Stimulated activated CD4-positive, alpha-beta T cell treated with anti-CD3 and anti-CD28 coated beads, TNF-alpha, amount 100 ng/mL, for 4 hours (primary cell): Measurements from ENCODE around the gene BAIAP2L1.

Experiments
- DNase-seq, 3 experiments: peaks; one replicate each; pipeline ENCODE4 v3.0.0-alpha.2; 2020; ENCODE audit warnings: low read depth in 3 of 3

BAIAP2L1 gene

GRCh38 chr7:98358706-98359105 is 42.2 kb downstream of the BAIAP2L1 start:
- DNase-seq: no peak

GRCh38 chr7:98357751-98358161 is 43.1 kb downstream of the BAIAP2L1 start:
- no peak for DNase-seq

- no peak for DNase-seq
Measured at GRCh38 chr7:98355250-98355538, 45.7 kb downstream of the BAIAP2L1 start.

GRCh38 chr7:98354511-98355249 is 46.2 kb downstream of the BAIAP2L1 start:
- DNase-seq: no peak

- no peak for DNase-seq
Measured at GRCh38 chr7:98354052-98354451, 46.8 kb downstream of the BAIAP2L1 start.

- no peak for DNase-seq
Measured at GRCh38 chr7:98352621-98353020, 48.3 kb downstream of the BAIAP2L1 start.

DNA sequence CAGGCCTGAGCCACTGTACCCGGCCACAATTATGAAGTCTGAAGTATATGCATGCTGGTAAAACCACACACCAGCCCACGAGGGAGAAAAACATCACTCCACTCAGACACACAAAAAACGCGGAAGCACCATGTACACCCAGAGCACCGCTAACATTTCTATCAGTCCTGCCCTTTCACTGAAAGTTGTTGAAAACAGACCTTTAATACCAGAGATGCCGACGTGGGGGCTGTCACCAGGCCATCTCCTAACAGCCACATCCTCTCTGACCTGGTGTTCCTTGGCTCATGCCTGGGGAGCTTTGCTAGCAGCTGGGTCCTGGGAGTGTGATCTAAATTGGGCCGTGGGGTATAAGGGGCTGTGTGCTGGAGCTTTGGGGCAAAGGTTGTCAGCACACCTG is 49.8 kb downstream of the BAIAP2L1 start:
- DNase-seq: no peak

DNA sequence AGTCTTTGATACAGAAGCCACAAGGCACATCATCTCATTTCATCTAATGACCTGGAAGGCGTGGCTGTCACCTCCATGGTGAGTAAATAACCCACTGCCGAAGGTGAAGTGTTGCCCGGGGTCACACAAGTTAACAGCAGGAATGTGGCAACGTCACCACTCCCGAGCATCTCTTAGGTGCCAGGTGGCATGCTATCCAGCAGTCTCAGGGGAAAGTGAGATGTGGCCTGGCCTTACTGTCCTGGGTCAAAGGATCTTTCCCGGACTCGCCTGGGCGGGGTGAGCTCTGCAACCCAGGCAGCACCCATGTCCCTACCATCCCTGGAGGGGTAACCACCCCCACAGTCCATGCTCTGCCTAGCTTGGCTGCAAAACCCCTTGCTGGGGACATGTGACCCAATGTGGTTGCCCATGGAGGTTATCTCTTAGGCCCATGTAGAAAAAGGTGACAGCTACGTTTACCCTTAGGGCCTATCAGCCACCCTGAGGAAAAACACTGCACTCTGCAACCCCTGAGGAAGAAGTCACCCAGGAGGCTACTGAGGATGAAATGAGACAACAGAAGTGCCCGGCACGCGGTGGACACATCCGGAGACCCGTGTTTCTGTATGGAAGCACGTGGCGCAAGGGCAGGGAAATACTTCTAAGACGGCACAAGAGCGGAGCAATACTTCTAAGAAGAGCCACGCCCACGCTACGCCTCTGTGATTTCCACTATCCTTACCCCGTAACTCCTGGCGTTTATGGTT is 52.0 kb downstream of the BAIAP2L1 start:
- DNase-seq: no peak

GRCh38 chr7:98346515-98347069 is 54.3 kb downstream of the BAIAP2L1 start:
- DNase-seq: no peak

DNA sequence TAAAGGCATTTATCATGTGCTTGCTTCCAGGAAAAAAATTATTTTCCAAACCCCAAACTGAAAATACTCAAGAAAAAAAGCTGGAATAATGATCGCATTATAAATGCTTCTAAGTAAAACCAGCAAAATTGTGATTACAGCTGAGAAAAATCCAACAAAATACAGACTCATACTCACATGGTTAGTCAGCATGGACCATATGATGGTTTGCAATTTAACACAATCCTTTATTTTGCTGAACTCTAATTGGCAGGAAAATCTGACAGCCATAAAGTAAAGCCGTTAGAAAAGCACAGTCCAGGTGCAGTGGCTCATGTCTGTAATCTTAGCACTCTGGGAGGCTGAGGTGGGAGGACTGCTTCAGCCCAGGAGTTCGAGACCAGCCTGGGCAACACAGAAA is 59.8 kb downstream of the BAIAP2L1 start:
- no peak for DNase-seq

DNA sequence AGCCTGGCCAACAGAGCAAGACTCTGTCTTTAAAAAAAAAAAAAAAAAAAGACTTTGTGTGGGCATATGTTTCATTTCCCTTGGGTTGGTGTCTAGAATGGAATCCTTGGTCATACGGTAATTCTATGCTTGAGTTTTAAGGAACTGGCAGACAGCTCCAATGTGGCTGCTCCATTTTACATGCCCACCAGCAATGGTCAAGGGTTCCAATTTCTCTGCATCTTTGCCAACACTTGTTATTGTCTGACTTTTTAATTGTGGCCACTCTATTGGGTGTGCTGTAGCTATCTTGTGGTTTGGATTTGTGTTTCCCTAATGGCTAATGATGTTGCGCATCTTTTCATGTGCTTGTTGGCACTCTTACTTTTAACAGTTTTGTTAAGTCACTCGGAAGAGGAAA is 61.8 kb downstream of the BAIAP2L1 start:
- DNase-seq: no peak

DNA sequence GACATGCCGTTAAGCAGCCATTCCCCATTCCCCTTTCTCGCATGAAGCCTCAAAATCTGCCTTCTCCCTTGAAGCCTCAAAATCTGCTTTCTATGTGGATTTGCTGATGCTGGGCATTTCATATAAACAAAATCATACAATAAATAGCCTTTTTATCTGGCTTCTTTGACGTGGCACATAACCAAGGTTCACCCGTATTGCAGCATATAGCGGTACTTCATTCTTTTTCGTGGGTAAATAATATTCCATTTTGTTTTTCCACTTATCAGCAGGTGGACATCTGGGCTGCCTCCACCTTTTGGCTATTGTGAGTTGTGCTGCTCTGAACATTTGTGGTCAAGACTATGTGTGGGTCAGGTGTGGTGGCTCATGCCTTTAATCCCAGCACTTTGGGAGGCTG is 62.4 kb downstream of the BAIAP2L1 start:
- DNase-seq: no peak

DNA sequence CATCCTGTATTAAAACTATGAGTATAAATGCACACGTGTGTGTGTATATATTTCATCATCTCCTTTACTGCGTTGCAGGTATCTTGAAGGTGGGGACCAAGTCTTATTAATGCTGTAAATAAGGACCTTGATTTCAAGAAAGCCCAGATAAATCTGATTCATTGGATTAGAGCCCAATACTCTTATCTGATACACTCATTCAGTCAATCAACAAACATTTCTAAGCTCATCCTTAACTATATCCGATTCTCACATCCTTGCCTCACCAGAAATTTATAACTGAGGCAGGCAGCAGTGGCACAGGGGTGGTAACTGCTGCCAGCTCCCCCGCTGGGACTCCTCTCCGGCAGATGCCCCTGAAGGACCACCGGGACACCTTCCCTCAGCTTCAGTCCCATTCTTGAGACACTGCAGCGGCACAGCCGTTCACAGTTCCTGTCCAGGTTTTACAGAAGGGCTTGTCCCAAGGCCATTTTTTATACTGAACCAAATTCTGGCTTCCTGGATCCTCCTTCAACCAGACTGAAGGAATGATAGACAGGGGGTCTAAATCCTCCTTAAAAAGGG is 65.4 kb downstream of the BAIAP2L1 start:
- DNase-seq: no peak

DNA sequence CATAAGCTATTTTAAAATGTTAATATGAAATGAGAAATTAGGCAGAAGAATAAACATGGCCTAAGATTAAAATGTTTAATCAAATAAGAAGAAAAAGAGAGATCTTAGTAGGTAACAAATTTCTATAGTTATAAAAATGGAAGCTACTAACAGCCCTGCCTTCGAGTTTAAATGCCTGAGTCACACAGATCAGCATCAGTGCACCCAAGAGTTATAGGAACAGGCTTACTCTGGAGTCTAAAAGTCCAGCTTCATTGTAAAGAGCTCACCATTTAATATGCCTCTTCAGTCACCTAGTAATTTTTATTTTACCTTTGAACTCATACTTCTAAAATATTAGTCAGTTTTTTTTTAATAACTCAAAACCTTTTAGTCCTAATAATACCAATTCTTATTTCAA is 66.8 kb downstream of the BAIAP2L1 start:
- DNase-seq: no peak

- no peak for DNase-seq
Measured at GRCh38 chr7:98330926-98331529, 69.9 kb downstream of the BAIAP2L1 start.

- no peak for DNase-seq
Measured at GRCh38 chr7:98329791-98330373, 71.0 kb downstream of the BAIAP2L1 start.

- no peak for DNase-seq
Measured at GRCh38 chr7:98329100-98329790, 71.6 kb downstream of the BAIAP2L1 start.

- DNase-seq: no peak
Measured at GRCh38 chr7:98324782-98325181, 76.1 kb downstream of the BAIAP2L1 start.

DNA sequence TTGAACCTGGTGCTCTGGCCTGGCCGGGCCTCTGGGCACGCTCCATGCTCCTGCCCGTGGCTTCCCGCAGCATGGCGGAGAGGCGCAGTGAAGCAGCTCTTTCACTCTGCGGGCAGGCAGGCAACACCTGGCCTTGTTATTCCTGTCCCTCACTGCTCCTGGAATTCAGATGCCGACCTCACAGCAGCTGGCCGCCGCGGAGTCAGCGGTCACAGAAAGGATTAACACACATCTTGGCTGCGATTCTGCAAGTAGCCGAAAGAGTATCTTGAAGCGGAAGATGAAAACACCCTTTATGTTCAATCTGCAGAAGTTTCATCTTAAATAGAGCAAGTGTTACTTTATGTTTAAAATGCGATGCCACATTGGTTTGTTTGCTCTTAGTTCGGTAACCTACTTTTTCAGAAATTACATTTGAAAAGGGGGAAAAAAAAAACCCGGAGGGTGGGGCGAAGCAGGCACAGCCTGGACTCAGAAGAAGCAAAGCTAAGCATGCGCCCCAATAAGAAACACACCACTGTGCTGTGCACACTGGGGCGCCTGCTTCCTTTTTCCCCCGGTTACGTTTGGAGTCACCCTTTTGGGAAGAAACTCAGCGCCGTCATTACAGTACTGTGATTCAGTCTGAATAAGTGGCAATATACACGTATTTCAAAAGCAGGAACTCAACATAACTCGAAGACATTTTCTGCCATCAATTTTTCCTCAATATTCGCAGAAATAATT is 77.1 kb downstream of the BAIAP2L1 start:
- no peak for DNase-seq

DNA sequence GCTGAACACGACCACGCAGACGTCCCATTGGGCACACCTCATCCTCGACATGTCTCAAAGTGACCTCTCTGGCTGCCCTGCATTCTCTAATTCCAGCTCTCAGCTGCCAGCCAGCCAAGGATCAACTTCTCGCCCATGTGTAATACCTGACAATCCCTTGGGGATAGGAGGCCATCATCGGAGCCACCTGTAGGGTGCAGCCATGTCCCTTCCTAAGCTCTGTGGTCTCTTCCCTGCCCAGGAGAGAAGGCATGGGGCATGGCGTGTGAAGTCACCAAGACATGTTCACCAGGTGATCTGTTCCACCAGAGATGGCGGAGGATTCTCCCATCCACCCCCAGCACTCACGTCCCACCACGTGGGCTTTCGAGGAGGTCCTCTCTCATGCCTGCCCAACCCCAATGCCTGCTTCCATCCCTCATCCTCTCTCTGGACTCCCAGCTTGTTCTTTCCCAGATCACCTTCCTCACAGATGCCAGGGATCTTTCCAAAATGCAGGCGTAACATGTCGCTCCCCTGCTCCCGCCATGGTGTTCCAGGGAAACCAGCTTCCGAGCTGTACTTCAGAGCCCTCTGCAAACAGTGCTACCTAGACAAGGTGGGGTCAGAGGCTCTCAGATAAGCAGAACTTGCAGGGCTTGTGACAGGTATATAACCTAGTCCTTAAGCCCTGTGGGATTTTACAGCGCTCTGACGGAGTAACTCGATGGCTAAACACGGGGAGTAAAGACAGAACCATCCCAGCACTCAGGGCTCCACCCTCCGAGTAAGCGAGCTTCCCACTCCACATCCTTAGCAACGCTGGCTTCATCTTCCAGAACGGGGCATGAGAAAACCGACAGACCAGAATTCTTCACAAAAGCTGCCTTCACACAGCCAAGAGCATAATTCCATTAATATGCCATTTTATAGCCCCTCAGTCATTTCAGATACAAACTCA is 78.3 kb downstream of the BAIAP2L1 start:
- no peak for DNase-seq
